Fibroblast of mammary gland (primary cell): ENCODE data around the gene LMO4.

Experiments used
- DNase-seq: peaks from one replicate; pipeline ENCODE4 v3.0.0-alpha.2; 2010; ENCODE audit warnings: low read depth
- H3K4me3 ChIP-seq: 2 replicates; pipeline ENCODE4 v1.5.1; 2011; ENCODE audit warnings: low read depth, mild to moderate bottlenecking, low read length, moderate library complexity; ENCODE audit not compliant: control insufficient read depth
- TF ChIP-seq, protein P1 (sequence below): conservative IDR thresholded peaks from 2 replicates; pipeline ENCODE4 v1.5.1; 2011; ENCODE audit warnings: low read depth, low read length, inconsistent platforms; ENCODE audit not compliant: control insufficient read depth, insufficient read depth

Gene LMO4

GRCh38 chr1:87294633-87295032 is 34.0 kb upstream of the LMO4 start:
- DNase-seq, result no peak
- no peak overlapping the region for H3K4me3 ChIP-seq
- TF ChIP-seq, protein P1, sequence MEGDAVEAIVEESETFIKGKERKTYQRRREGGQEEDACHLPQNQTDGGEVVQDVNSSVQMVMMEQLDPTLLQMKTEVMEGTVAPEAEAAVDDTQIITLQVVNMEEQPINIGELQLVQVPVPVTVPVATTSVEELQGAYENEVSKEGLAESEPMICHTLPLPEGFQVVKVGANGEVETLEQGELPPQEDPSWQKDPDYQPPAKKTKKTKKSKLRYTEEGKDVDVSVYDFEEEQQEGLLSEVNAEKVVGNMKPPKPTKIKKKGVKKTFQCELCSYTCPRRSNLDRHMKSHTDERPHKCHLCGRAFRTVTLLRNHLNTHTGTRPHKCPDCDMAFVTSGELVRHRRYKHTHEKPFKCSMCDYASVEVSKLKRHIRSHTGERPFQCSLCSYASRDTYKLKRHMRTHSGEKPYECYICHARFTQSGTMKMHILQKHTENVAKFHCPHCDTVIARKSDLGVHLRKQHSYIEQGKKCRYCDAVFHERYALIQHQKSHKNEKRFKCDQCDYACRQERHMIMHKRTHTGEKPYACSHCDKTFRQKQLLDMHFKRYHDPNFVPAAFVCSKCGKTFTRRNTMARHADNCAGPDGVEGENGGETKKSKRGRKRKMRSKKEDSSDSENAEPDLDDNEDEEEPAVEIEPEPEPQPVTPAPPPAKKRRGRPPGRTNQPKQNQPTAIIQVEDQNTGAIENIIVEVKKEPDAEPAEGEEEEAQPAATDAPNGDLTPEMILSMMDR, result no peak

DNA sequence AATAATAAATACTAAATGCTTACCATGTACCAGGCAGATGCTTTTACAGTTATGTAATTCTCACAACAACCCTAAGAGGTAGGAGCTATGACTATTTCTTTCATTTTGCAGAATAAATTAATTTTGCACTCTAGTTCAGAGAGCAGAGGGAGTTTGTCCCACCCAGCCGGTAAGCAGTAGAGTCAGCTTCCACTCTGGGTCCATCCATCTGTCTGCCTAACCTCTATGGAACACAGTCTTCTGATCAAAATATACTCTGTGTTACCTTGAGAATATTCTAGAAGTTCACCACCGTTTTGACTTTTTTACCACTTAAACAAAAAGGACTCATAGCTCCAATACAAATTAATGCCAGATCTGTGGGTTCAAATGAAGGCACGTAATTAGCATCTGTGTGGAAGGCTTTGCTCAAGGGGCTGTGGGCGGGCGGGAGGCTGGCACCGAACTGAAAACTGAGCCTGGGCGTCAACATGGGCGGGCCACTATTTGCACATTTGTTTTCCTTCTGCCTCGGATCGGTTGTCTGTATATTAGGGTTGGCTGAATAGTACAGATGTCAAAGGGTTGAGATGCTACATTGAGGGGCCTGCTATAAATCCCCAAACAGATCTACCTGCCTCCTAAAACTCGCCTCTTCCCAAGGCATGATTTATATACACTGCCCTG is 33.1 kb upstream of the LMO4 start:
- TF ChIP-seq, protein P1, result no peak
- no peak for DNase-seq

DNA sequence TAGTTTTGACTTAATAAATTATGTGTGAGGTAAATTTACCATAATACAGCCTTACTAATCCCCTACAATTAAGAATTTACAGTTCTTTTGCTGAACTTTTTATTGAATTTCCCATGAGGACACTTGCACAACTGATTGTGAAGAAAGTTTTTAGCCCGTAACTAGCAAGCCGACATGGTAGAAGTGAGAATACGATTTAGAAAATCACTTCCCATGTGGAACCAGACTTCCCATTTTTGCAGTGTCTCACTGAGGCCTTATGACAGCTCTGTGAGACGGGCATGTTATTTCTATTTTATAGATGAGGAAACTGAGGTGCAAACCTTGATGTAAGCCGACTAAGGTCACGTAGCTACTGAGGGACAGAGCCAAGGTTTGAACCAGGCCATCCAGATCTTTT is 32.5 kb upstream of the LMO4 start:
- no peak overlapping the region for H3K4me3 ChIP-seq
- TF ChIP-seq, protein P1, result no peak
- no peak for DNase-seq

More for the DNA sequence above, 33.1 kb upstream of the LMO4 start:
- no peak overlapping the region for H3K4me3 ChIP-seq

DNA sequence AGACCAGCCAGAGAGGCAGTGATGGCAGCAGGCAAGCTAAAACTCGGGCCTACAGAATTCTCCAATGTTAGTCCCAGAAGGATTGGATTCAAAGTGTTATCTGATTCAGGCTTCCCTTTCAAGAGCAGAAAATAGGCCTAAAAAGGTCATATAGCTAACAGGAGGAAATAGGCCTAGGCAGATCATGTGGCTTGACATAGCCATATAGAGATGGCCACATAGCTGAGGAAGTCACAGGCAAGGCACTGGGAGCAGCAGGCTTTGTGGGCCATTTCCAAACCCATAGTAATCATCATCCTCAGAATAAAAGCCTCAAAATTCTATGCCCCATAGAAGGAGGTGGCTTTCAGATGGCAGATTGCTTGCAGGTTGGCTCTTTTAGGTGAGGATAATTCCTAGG is 29.0 kb upstream of the LMO4 start:
- DNase-seq, result no peak

GRCh38 chr1:87300628-87301027 is 28.1 kb upstream of the LMO4 start:
- DNase-seq, result no peak
- TF ChIP-seq, protein P1, result no peak
- no peak overlapping the region for H3K4me3 ChIP-seq

More for the DNA sequence above, 29.0 kb upstream of the LMO4 start:
- TF ChIP-seq, protein P1, result no peak
- H3K4me3 ChIP-seq, result no peak overlapping the region

DNA sequence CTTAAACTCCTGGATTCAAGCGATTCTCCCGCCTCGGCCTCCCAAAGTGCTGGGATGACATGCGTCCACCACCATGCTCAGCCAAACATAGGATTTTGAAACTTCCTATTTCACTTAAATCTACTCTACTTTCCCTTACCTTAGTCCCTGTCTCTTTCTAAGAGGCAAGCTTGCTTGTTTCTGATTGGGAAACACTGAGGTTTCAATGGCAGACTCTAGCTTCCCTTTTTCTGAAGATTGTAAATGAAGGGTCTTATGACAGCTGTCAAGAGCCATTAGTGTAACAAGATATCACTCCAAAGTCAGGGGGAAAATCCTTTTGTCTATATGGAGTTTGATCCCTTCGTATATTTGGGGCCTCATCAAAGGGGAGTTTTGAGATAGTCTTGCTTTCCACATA is 23.5 kb upstream of the LMO4 start:
- H3K4me3 ChIP-seq, result no peak overlapping the region
- TF ChIP-seq, protein P1, result no peak
- no peak for DNase-seq
